Hippocampal formation (tissue), 2 donors: ENCODE data around the gene TARS3.

Experiments used
- DNase-seq, 2 donors: peaks; one replicate each; lab custom pipeline; 2025; lab: John Stamatoyannopoulos, UW

Gene TARS3

GRCh38 chr15:101607108-101607507 lies 117.2 kb downstream of the TARS3 start:
- no peak for DNase-seq

- DNase-seq = no peak
These were observed 120.0 kb downstream of the TARS3 start for GRCh38 chr15:101604124-101604874.
